GM23338 (cell line): ENCODE data around the gene VCPKMT. TPM values are rescaled to one million over a fixed set of nuclear protein-coding genes. Genes with fewer than 3 reads are reported as not detected.

ENCODE experiments used
- ATAC-seq: fragments of 200-7000 bp; cut with Tn5 transposase; 3 replicates; pipeline ENCODE4 v1.9.1; 2020
- DNase-seq: peaks from one replicate; pipeline ENCODE4 v3.0.0-alpha.2; 2015; ENCODE audit warnings: low spot score
- H2AFZ ChIP-seq: fragments of 200-600 bp; sonication (generic); 2 replicates; pipeline ENCODE4 v1.8.0; 2016; ENCODE audit warnings: antibody characterized with exemption, mild to moderate bottlenecking, moderate library complexity
- H3F3A ChIP-seq: fragments of 200-600 bp; sonication (generic); replicated peaks from 2 replicates; pipeline ENCODE4 v1.8.0; 2017; ENCODE audit warnings: antibody characterized with exemption, mixed run types, low read depth
- H3K27ac ChIP-seq: fragments of 200-600 bp; sonication (generic); 2 replicates; pipeline ENCODE4 v1.6.1; 2016; ENCODE audit warnings: low read depth
- H3K27me3 ChIP-seq: fragments of 200-600 bp; sonication (generic); 2 replicates; pipeline ENCODE4 v1.8.0; 2016; ENCODE audit warnings: mild to moderate bottlenecking, mixed run types, moderate library complexity; ENCODE audit not compliant: insufficient read depth
- H3K36me3 ChIP-seq: fragments of 200-600 bp; sonication (generic); 2 replicates; pipeline ENCODE4 v1.8.0; 2016; ENCODE audit warnings: mild to moderate bottlenecking; ENCODE audit not compliant: insufficient read depth
- H3K4me1 ChIP-seq: fragments of 200-600 bp; sonication (generic); 2 replicates; pipeline ENCODE4 v1.8.0; 2016; ENCODE audit warnings: mild to moderate bottlenecking, moderate library complexity; ENCODE audit not compliant: insufficient read depth
- H3K4me2 ChIP-seq: fragments of 200-600 bp; sonication (generic); 2 replicates; pipeline ENCODE4 v1.7.1; 2017; ENCODE audit warnings: mixed run types
- H3K4me3 ChIP-seq: fragments of 200-600 bp; sonication (generic); 2 replicates; pipeline ENCODE4 v1.6.1; 2016; ENCODE audit warnings: mixed run types
- H3K79me2 ChIP-seq: fragments of 200-600 bp; sonication (generic); replicated peaks from 2 replicates; pipeline ENCODE4 v1.8.0; 2017; ENCODE audit warnings: mild to moderate bottlenecking; ENCODE audit not compliant: insufficient read depth
- H3K9me2 ChIP-seq: fragments of 200-600 bp; sonication (generic); 2 replicates; pipeline ENCODE4 v1.8.0; 2017; ENCODE audit not compliant: insufficient read depth
- H4K20me1 ChIP-seq: fragments of 200-600 bp; sonication (generic); replicated peaks from 2 replicates; pipeline ENCODE4 v1.8.0; 2017; ENCODE audit warnings: mild to moderate bottlenecking; ENCODE audit not compliant: insufficient read depth
- H3K27ac Mint-ChIP-seq: 2 replicates; pipeline ENCODE4 v1.8.0; 2020; ENCODE audit warnings: inconsistent platforms, mild to moderate bottlenecking, moderate library complexity, mixed read lengths
- H3K27me3 Mint-ChIP-seq: 3 replicates; pipeline ENCODE4 v1.8.0; 2022; ENCODE audit warnings: low read depth, mild to moderate bottlenecking, moderate library complexity, mixed read lengths, inconsistent platforms; ENCODE audit not compliant: insufficient read depth, poor library complexity
- H3K36me3 Mint-ChIP-seq: 3 replicates; pipeline ENCODE4 v1.8.0; 2021; ENCODE audit warnings: low read depth, mild to moderate bottlenecking, inconsistent platforms, moderate library complexity, mixed read lengths
- H3K4me1 Mint-ChIP-seq: 3 replicates; pipeline ENCODE4 v1.8.0; 2020; ENCODE audit warnings: mild to moderate bottlenecking, inconsistent platforms, mixed read lengths
- H3K4me3 Mint-ChIP-seq: 3 replicates; pipeline ENCODE4 v1.8.0; 2021; ENCODE audit warnings: moderate library complexity, mild to moderate bottlenecking, inconsistent platforms, mixed read lengths
- H3K9me3 Mint-ChIP-seq: 3 replicates; pipeline ENCODE4 v1.8.0; 2020; ENCODE audit warnings: moderate library complexity, mild to moderate bottlenecking, inconsistent platforms, mixed read lengths
- CREB1 ChIP-seq: fragments of 250-450 bp; sonication (Bioruptor Pico); IDR thresholded peaks from 2 replicates; pipeline ENCODE4 v1.5.0; 2020; ENCODE audit warnings: low read depth, mild to moderate bottlenecking, moderate library complexity
- ETS1 ChIP-seq: IDR thresholded peaks from 2 replicates; pipeline ENCODE4 v1.6.1; 2016; ENCODE audit warnings: antibody characterized with exemption
- EZH2 ChIP-seq: fragments of 200-600 bp; sonication (generic); IDR thresholded peaks from one replicate; pipeline ENCODE4 v1.8.0; 2017; ENCODE audit warnings: antibody characterized with exemption, mild to moderate bottlenecking, low read depth; ENCODE audit not compliant: unreplicated experiment
- EZH2phosphoT487 ChIP-seq: fragments of 200-600 bp; sonication (generic); IDR thresholded peaks from one replicate; pipeline ENCODE4 v1.8.1; 2018; ENCODE audit warnings: antibody characterized with exemption; ENCODE audit not compliant: unreplicated experiment
- NANOG ChIP-seq: IDR thresholded peaks from 2 replicates; pipeline ENCODE4 v1.6.1; 2016; ENCODE audit warnings: antibody characterized with exemption, borderline replicate concordance
- ZNF114 ChIP-seq: fragments of 250-450 bp; sonication (Bioruptor Pico); IDR thresholded peaks from 2 replicates; pipeline ENCODE4 v1.5.0; 2020; ENCODE audit warnings: mild to moderate bottlenecking, moderate library complexity
- ZNF331 ChIP-seq: fragments of 250-450 bp; sonication (Bioruptor Pico); IDR thresholded peaks from 2 replicates; pipeline ENCODE4 v1.5.0; 2020; ENCODE audit warnings: low read depth, mild to moderate bottlenecking, moderate library complexity
- ZNF462 ChIP-seq: fragments of 250-450 bp; sonication (Bioruptor Pico); IDR thresholded peaks from 2 replicates; pipeline ENCODE4 v1.5.0; 2020; ENCODE audit warnings: mild to moderate bottlenecking, moderate library complexity
- polyA plus RNA-seq: library from polyadenylated mRNA; unstranded; fragments of >200 nt; fragmentation: Nextera tagmentation; extraction: Ambion mirVana; gene quantifications from 2 replicates; pipeline ENCODE4 v1.2.1, GENCODE V29; 2016
- total RNA-seq: library from RNA; depleted of rRNA; stranded (reverse); fragments of >200 nt; shearing (Covaris generic); gene quantifications from 2 replicates; pipeline ENCODE4 v1.2.3, GENCODE V29; 2014
- TF ChIP-seq, protein P1 (sequence below), 2 experiments: fragments of 200-600 bp in 1 of 2; sonication (generic) in 1 of 2; conservative IDR thresholded peaks; 2 replicates each; pipeline versions ENCODE4 v1.5.1 to v1.6.1; 2016 to 2017; ENCODE audit warnings: antibody characterized with exemption in 2 of 2, low read depth in 2 of 2, mild to moderate bottlenecking in 2 of 2, moderate library complexity in 1 of 2

VCPKMT gene
- total and polyA plus RNA-seq, 2 experiments from 2014 or later = 12.3 to 15.8 TPM

DNA sequence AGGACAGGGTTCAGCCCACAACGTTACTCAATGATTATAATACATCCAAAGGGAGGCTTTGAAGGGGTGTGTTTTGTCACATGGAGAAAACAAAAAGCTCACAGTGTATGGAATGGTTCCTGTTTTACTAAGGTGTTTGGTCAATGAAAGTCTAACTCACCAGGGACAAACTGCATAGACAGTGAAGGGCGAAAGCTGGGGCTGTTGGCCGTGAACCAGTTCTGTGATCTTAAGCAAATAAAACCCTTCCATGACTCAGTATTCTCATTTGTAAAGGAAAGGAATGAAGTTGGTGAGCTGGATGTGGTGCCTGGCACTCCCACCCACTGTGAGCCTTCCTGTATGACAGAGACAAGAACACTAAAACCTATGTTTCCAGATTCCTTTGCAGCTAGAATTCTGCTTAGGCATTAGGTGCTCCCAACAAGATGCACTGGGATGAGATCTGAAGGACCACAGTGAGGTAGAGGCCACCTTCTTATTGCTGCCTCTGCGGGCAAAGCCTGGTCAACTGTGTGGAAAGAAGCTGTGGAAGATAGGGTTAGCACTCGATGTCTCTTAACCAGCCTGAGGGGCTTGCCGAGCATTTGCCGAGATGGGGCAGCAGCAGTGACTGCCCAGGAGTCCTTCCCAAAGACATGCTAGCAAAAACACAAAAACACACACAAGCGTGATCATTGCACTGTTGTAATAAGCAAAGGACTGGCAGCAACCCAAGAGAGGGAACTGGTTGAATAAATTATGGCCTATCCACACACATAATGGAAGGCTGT lies 48.5 kb downstream of the VCPKMT start:
- Histone ChIP-seq H3K36me3 (no peaks in the 10 kb centered on the region), H3K27me3 (no peaks in the 10 kb centered on the region), H3K4me2 (no peak overlapping the region), H3K4me1 (peaks cover 2% of the 10 kb centered on the region; the same call in 1 of the 2 replicates), H3F3A (no peaks in the 10 kb centered on the region), H3K27ac (no peak overlapping the region), H3K4me3 (no peak overlapping the region), H4K20me1 (no peaks in the 10 kb centered on the region), H3K9me2 (no peaks in the 10 kb centered on the region), H3K79me2 (no peaks in the 10 kb centered on the region), H2AFZ (0 out of 2 replicates have a peak overlapping the region, but pooled peaks have one; percentile 23)
- Mint-ChIP-seq H3K9me3 (no peaks in the 10 kb centered on the region), H3K27me3 (peaks cover 2% of the 10 kb centered on the region), H3K36me3 (no peaks in the 10 kb centered on the region), H3K4me3 (no peak overlapping the region), H3K4me1 (peaks cover 8% of the 10 kb centered on the region), H3K27ac (no peak overlapping the region)
- no peak for DNase-seq
- no peak for ATAC-seq
- TF ChIP-seq CREB1 (CRISPR knock-in tag) (no peak), NANOG (no peak)

DNA sequence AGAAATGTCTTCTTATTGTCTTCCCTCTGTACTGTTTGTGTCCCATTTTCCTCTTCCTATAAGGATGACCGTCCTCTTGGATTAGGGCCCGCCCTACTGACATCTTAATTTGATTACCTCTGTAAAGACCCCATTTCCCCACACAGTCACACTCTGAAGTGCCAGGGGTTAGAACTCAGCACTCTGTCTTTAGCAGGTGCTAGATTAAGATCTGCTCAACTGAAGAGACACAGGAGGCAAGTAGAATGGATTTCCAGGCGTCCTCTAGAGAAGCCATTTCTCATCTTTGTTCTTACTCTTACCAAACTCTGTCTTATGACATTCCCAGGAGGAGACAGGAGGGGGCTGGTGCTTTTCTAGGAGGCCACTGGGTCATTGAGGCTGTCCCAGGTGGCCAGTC lies 50.8 kb downstream of the VCPKMT start:
- H3K4me1 Mint-ChIP-seq = peaks cover 22% of the 10 kb centered on the region
- no peaks in the 10 kb centered on the region for H3K36me3 Mint-ChIP-seq
- Histone ChIP-seq H4K20me1 (no peaks in the 10 kb centered on the region), H2AFZ (no peak overlapping the region), H3F3A (no peaks in the 10 kb centered on the region; the same call in 1 of the 2 replicates), H3K27me3 (no peaks in the 10 kb centered on the region), H3K4me2 (no peak overlapping the region), H3K36me3 (no peaks in the 10 kb centered on the region), H3K4me3 (no peak overlapping the region), H3K27ac (no peak overlapping the region), H3K4me1 (peaks cover 24% of the 10 kb centered on the region), H3K9me2 (no peaks in the 10 kb centered on the region), H3K79me2 (no peaks in the 10 kb centered on the region)
- no peak for DNase-seq
- no peak overlapping the region for H3K27ac Mint-ChIP-seq
- H3K27me3 Mint-ChIP-seq = peaks cover 3% of the 10 kb centered on the region
- H3K4me3 Mint-ChIP-seq = no peak overlapping the region
- no peak for ATAC-seq
- no peaks in the 10 kb centered on the region for H3K9me3 Mint-ChIP-seq
- TF ChIP-seq ZNF331 (no peak), ETS1 (no peak), ZNF462 (CRISPR knock-in tag) (no peak), EZH2 (no peak), NANOG (no peak), EZH2phosphoT487 (no peak), ZNF114 (CRISPR knock-in tag) (no peak), CREB1 (CRISPR knock-in tag) (no peak)
- TF ChIP-seq, protein P1, sequence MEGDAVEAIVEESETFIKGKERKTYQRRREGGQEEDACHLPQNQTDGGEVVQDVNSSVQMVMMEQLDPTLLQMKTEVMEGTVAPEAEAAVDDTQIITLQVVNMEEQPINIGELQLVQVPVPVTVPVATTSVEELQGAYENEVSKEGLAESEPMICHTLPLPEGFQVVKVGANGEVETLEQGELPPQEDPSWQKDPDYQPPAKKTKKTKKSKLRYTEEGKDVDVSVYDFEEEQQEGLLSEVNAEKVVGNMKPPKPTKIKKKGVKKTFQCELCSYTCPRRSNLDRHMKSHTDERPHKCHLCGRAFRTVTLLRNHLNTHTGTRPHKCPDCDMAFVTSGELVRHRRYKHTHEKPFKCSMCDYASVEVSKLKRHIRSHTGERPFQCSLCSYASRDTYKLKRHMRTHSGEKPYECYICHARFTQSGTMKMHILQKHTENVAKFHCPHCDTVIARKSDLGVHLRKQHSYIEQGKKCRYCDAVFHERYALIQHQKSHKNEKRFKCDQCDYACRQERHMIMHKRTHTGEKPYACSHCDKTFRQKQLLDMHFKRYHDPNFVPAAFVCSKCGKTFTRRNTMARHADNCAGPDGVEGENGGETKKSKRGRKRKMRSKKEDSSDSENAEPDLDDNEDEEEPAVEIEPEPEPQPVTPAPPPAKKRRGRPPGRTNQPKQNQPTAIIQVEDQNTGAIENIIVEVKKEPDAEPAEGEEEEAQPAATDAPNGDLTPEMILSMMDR (conservative IDR thresholded peaks at IDR 0.05; ENCODE audit: low read depth in 2 of 2) = no peak
